CD4-positive, alpha-beta T cell treated with Interleukin-17A for 4 hours (primary cell): Measurements from ENCODE around the gene SELENOP.
"Not testable (repeated sequence)": the region's sequence is repeated elsewhere in the genome, so short reads cannot be mapped to it uniquely, and the experiment has no call there.

Source experiments
- DNase-seq: peaks from one replicate; pipeline ENCODE4 v3.0.0-alpha.2; 2020; ENCODE audit warnings: mixed read lengths

SELENOP gene

GRCh38 chr5:42811591-42812446 is at the start of gene SELENOP:
TSS of gene SELENOP (minus strand) at chr5:42811892. CDS start at chr5:42808353, 3,539 bp downstream.
- no peak for DNase-seq

GRCh38 chr5:42858687-42859086 is 47.0 kb upstream of the SELENOP start:
- no peak for DNase-seq

GRCh38 chr5:42858031-42858643 is 46.4 kb upstream of the SELENOP start:
- no peak for DNase-seq

GRCh38 chr5:42855811-42856210 is 44.1 kb upstream of the SELENOP start:
- no peak for DNase-seq

- no peak for DNase-seq
These were observed 43.7 kb upstream of the SELENOP start for GRCh38 chr5:42855386-42855785.

- no peak for DNase-seq
These were observed 43.1 kb upstream of the SELENOP start for GRCh38 chr5:42854795-42855194.

- DNase-seq = no peak
These were observed 41.1 kb upstream of the SELENOP start for GRCh38 chr5:42852826-42853225.

GRCh38 chr5:42851481-42851880 is 39.8 kb upstream of the SELENOP start:
- no peak for DNase-seq

- DNase-seq = no peak
These were observed 36.9 kb upstream of the SELENOP start for GRCh38 chr5:42848545-42848944.

GRCh38 chr5:42844408-42844807 is 32.7 kb upstream of the SELENOP start:
- not testable (repeated sequence) for DNase-seq

- DNase-seq = no peak
These were observed 32.1 kb upstream of the SELENOP start for GRCh38 chr5:42843675-42844292.

- DNase-seq = no peak
These were observed 31.4 kb upstream of the SELENOP start for GRCh38 chr5:42842921-42843641.

- DNase-seq = no peak
These were observed 29.3 kb upstream of the SELENOP start for GRCh38 chr5:42840842-42841567.

GRCh38 chr5:42840269-42840668 is 28.6 kb upstream of the SELENOP start:
- no peak for DNase-seq

- DNase-seq = no peak
These were observed 27.5 kb upstream of the SELENOP start for GRCh38 chr5:42839196-42839595.

GRCh38 chr5:42837601-42838000 is 25.9 kb upstream of the SELENOP start:
- DNase-seq = no peak

- DNase-seq = no peak
These were observed 24.5 kb upstream of the SELENOP start for GRCh38 chr5:42836070-42836769.

- DNase-seq = no peak
These were observed 20.4 kb upstream of the SELENOP start for GRCh38 chr5:42832060-42832459.

- no peak for DNase-seq
These were observed 19.2 kb upstream of the SELENOP start for GRCh38 chr5:42830924-42831323.

GRCh38 chr5:42828671-42829070 is 17.0 kb upstream of the SELENOP start:
- DNase-seq = no peak

GRCh38 chr5:42826757-42827515 is 15.2 kb upstream of the SELENOP start:
- DNase-seq = no peak
